Suppressor macrophage treated with lipopolysaccharide for 1 hour (primary cell): Measurements from ENCODE around the gene SULT1C4.

ENCODE experiments used
- DNase-seq, 3 donors: peaks; one replicate each; pipeline ENCODE4 v3.0.0-alpha.2; 2020 to 2022

Gene SULT1C4

GRCh38 chr2:108376774-108377173 is 980 bp upstream of the SULT1C4 start:
- no peak for DNase-seq

GRCh38 chr2:108377401-108377800 is 353 bp upstream of the SULT1C4 start:
- DNase-seq, result no peak

GRCh38 chr2:108378851-108379250 is 1.1 kb downstream of the SULT1C4 start:
- no peak for DNase-seq

- DNase-seq, result no peak
Observed at GRCh38 chr2:108382196-108382595, 4.4 kb downstream of the SULT1C4 start.

GRCh38 chr2:108383146-108383830 is 5.5 kb downstream of the SULT1C4 start:
- DNase-seq, result no peak

GRCh38 chr2:108384662-108385393 is 7.1 kb downstream of the SULT1C4 start:
- DNase-seq, result no peak

- no peak for DNase-seq
Observed at GRCh38 chr2:108385411-108386071, 7.8 kb downstream of the SULT1C4 start.

GRCh38 chr2:108388045-108388444 is 10.3 kb downstream of the SULT1C4 start:
- DNase-seq, result no peak

- no peak for DNase-seq
Observed at GRCh38 chr2:108390340-108390739, 12.6 kb downstream of the SULT1C4 start.

- no peak for DNase-seq
Observed at GRCh38 chr2:108392029-108392428, 14.3 kb downstream of the SULT1C4 start.

- no peak for DNase-seq
Observed at GRCh38 chr2:108393197-108393596, 15.4 kb downstream of the SULT1C4 start.

GRCh38 chr2:108395155-108395554 is 17.4 kb downstream of the SULT1C4 start:
- no peak for DNase-seq

GRCh38 chr2:108396845-108397244 is 19.1 kb downstream of the SULT1C4 start:
- no peak for DNase-seq

GRCh38 chr2:108399479-108399878 is 21.7 kb downstream of the SULT1C4 start:
- no peak for DNase-seq

- no peak for DNase-seq
Observed at GRCh38 chr2:108401800-108402199, 24.0 kb downstream of the SULT1C4 start.

- no peak for DNase-seq
Observed at GRCh38 chr2:108403494-108403893, 25.7 kb downstream of the SULT1C4 start.

GRCh38 chr2:108404784-108405397 is 27.1 kb downstream of the SULT1C4 start:
- no peak for DNase-seq

GRCh38 chr2:108407864-108408729 is 30.3 kb downstream of the SULT1C4 start:
- DNase-seq, result no peak

- no peak for DNase-seq
Observed at GRCh38 chr2:108409768-108410167, 32.0 kb downstream of the SULT1C4 start.

- DNase-seq, result no peak
Observed at GRCh38 chr2:108412995-108413710, 35.4 kb downstream of the SULT1C4 start.

GRCh38 chr2:108413711-108414095 is 35.9 kb downstream of the SULT1C4 start:
- DNase-seq, result no peak
